GM23248 (cell line): ENCODE results near the gene SGK1. TPM values are rescaled to one million over a fixed set of nuclear protein-coding genes. Genes with fewer than 3 reads are reported as not detected.
"Not testable (repeated sequence)": the region's sequence is repeated elsewhere in the genome, so short reads cannot be mapped to it uniquely, and the experiment has no call there.

Experiments used
- DNase-seq: peaks from one replicate; pipeline ENCODE4 v3.0.0-alpha.2; 2015
- H2AFZ ChIP-seq: fragments of 200-600 bp; sonication (generic); 2 replicates; pipeline ENCODE4 v1.6.1; 2016; ENCODE audit warnings: antibody characterized with exemption
- H3F3A ChIP-seq: fragments of 200-600 bp; sonication (generic); 2 replicates; pipeline ENCODE4 v1.6.1; 2016; ENCODE audit warnings: mild to moderate bottlenecking, antibody characterized with exemption, mixed run types; ENCODE audit not compliant: insufficient read depth
- H3K27ac ChIP-seq: fragments of 200-600 bp; sonication (generic); 2 replicates; pipeline ENCODE4 v1.5.1; 2016; ENCODE audit warnings: mild to moderate bottlenecking
- H3K27me3 ChIP-seq: fragments of 200-600 bp; sonication (generic); replicated peaks from 2 replicates; pipeline ENCODE4 v1.6.1; 2016; ENCODE audit warnings: mild to moderate bottlenecking; ENCODE audit not compliant: insufficient read depth
- H3K36me3 ChIP-seq: fragments of 200-600 bp; sonication (generic); 2 replicates; pipeline ENCODE4 v1.6.1; 2016; ENCODE audit warnings: low read depth, mild to moderate bottlenecking
- H3K4me1 ChIP-seq: fragments of 200-600 bp; sonication (generic); 2 replicates; pipeline ENCODE4 v1.6.1; 2016; ENCODE audit warnings: mild to moderate bottlenecking; ENCODE audit not compliant: insufficient read depth
- H3K4me2 ChIP-seq: fragments of 200-600 bp; sonication (generic); one replicate; pipeline ENCODE4 v1.6.1; 2016; ENCODE audit warnings: mild to moderate bottlenecking; ENCODE audit not compliant: unreplicated experiment
- H3K4me3 ChIP-seq: fragments of 200-600 bp; sonication (generic); 2 replicates; pipeline ENCODE4 v1.5.1; 2016; ENCODE audit warnings: mild to moderate bottlenecking
- H3K79me2 ChIP-seq: fragments of 200-600 bp; sonication (generic); 2 replicates; pipeline ENCODE4 v1.6.1; 2016; ENCODE audit warnings: mild to moderate bottlenecking; ENCODE audit not compliant: insufficient read depth
- H3K9ac ChIP-seq: fragments of 200-600 bp; sonication (generic); 2 replicates; pipeline ENCODE4 v1.6.1; 2016; ENCODE audit warnings: mild to moderate bottlenecking
- H3K9me2 ChIP-seq: fragments of 200-600 bp; sonication (generic); 2 replicates; pipeline ENCODE4 v1.6.1; 2016; ENCODE audit warnings: mixed run types, mild to moderate bottlenecking, moderate library complexity; ENCODE audit not compliant: insufficient read depth
- H3K9me3 ChIP-seq: fragments of 200-600 bp; sonication (generic); one replicate; pipeline ENCODE4 v1.6.1; 2017; ENCODE audit warnings: low read depth
- H4K20me1 ChIP-seq: fragments of 200-600 bp; sonication (generic); 2 replicates; pipeline ENCODE4 v1.6.0; 2016; ENCODE audit not compliant: insufficient read depth
- EZH2 ChIP-seq: fragments of 200-600 bp; sonication (generic); IDR thresholded peaks from 2 replicates; pipeline ENCODE4 v1.6.1; 2018; ENCODE audit warnings: antibody characterized with exemption, mild to moderate bottlenecking; ENCODE audit not compliant: insufficient read depth, poor library complexity, severe bottlenecking
- EZH2phosphoT487 ChIP-seq: fragments of 200-600 bp; sonication (generic); IDR thresholded peaks from 2 replicates; pipeline ENCODE4 v1.6.1; 2018; ENCODE audit warnings: antibody characterized with exemption, moderate library complexity, mild to moderate bottlenecking, low read depth; ENCODE audit not compliant: insufficient read depth
- WGBS, 2 experiments: methylation state at CpG; one replicate each; pipeline ENCODE4 v1.1.6; 2015 to 2017; ENCODE audit warnings: low lambda C conversion rate in 2 of 2, low coverage in 1 of 2; ENCODE audit errors: missing lambda C conversion rate in 2 of 2; 5-methylcytosine and 5-hydroxymethylcytosine counted together
- in situ Hi-C: fragments of 300-500 bp; cut with MboI; formaldehyde crosslinking; loops from 2 replicates; pipeline ENCODE4 v1.15.0; 2020
- polyA plus RNA-seq: library from polyadenylated mRNA; unstranded; fragments of >200 nt; fragmentation: Nextera tagmentation; extraction: Ambion mirVana; gene quantifications from 2 replicates; pipeline ENCODE4 v1.2.1, GENCODE V29; 2016
- total RNA-seq: library from RNA; depleted of rRNA; stranded (reverse); fragments of >200 nt; shearing (Covaris generic); gene quantifications from 2 replicates; pipeline ENCODE4 v1.2.3, GENCODE V29; 2014

SGK1 gene
- total and polyA plus RNA-seq, 2 experiments from 2014 or later: 134 to 228 TPM

DNA sequence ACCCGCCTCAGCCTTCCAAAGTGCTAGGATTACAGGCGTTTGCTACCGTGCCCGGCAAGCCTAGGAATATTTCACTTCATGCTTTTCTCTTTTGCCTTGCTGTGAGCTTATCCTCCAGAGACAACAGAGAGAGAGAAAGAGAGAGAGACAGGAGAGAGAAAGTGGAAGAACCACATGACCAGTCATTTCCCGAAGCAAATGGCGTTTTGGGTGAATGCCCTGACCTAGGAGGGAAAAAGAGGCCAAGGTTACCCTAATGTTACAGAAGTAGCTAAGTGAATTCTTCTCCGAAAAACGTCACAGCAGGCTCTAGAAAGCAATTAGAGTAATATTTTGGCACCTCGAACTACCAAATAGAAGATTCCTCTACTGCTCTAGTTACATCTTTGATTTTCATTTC, 9.1 kb downstream of the SGK1 start:
- no peak overlapping the region for H3K4me2 ChIP-seq
- no peak for DNase-seq
- H3F3A ChIP-seq: 0 out of 2 replicates have a peak, but pooled peaks cover 2% of the 10 kb centered on the region
- TF ChIP-seq EZH2phosphoT487 (no peak), EZH2 (no peak)
- peaks cover 11% of the 10 kb centered on the region for H3K4me1 ChIP-seq
- no peaks in the 10 kb centered on the region for H3K36me3 ChIP-seq
- no peaks in the 10 kb centered on the region for H3K9me2 ChIP-seq
- in situ Hi-C loops: no loop called here
- H3K27ac ChIP-seq: no peak overlapping the region
- no peak overlapping the region for H3K4me3 ChIP-seq
- no peaks in the 10 kb centered on the region for H4K20me1 ChIP-seq
- H3K9ac ChIP-seq: no peak overlapping the region
- no peaks in the 10 kb centered on the region for H3K27me3 ChIP-seq
- 85% methylated on average over 9 of the region's 9 CpGs for WGBS, 2 experiments
- H2AFZ ChIP-seq: no peak overlapping the region
- H3K79me2 ChIP-seq: no peaks in the 10 kb centered on the region
- H3K9me3 ChIP-seq: no peaks in the 10 kb centered on the region

DNA sequence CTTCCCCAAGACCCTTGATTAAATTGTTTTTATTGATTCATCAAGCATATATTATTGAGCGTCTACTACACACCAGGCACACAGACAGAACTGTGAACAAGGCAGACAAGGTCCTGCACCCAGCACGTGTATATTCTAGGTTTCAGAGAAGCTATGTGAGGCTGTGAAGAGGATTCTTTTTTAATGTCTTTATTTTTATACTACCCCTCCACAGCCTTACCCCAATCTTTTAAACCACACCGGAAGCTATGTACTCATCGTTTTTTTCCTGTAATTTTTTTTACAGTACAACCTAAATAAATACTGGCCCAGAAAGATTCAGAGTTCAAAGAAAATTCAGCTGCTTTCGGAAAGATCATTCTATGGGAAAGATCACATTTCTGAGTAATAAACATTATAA, 10.0 kb downstream of the SGK1 start:
- H3K36me3 ChIP-seq: no peaks in the 10 kb centered on the region
- H3K79me2 ChIP-seq: no peaks in the 10 kb centered on the region
- no peak overlapping the region for H3K27ac ChIP-seq
- H3K27me3 ChIP-seq: no peaks in the 10 kb centered on the region
- DNase-seq: no peak
- no peaks in the 10 kb centered on the region for H4K20me1 ChIP-seq
- in situ Hi-C loops: no loop called here
- 88 to 90% methylated on average over 5 of the region's 5 CpGs for WGBS, 2 experiments
- peaks cover 16% of the 10 kb centered on the region for H3K4me1 ChIP-seq
- H3K4me3 ChIP-seq: no peak overlapping the region
- H3F3A ChIP-seq: 0 out of 2 replicates have a peak, but pooled peaks cover 6% of the 10 kb centered on the region
- H3K4me2 ChIP-seq: no peak overlapping the region
- no peak overlapping the region for H3K9ac ChIP-seq
- H2AFZ ChIP-seq: no peak overlapping the region
- TF ChIP-seq EZH2 (no peak), EZH2phosphoT487 (no peak)
- no peaks in the 10 kb centered on the region for H3K9me2 ChIP-seq
- no peaks in the 10 kb centered on the region for H3K9me3 ChIP-seq

DNA sequence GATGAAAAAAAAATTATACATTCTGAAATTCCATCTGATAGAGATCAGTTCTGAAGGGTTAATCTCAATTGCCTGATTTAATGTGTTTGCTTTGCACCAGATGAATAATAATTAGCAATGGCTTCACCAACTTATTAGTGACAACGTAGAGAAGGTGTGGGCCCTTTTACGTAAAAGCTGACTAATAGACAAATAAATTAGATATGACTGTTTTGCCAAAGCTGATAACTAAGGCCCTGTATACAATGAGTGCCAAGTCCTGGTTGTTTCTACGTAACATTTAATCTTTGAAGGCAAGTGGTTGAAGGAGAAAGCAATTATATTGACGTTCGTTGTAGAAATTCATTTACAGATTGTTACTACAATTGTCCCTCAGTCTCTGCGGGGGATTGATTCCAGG, 10.8 kb downstream of the SGK1 start:
- Histone ChIP-seq H3K9me3 (no peaks in the 10 kb centered on the region), H2AFZ (no peak overlapping the region), H3K27ac (no peak overlapping the region), H3F3A (0 out of 2 replicates have a peak, but pooled peaks cover 6% of the 10 kb centered on the region), H3K79me2 (no peaks in the 10 kb centered on the region), H3K4me1 (peaks cover 16% of the 10 kb centered on the region), H4K20me1 (no peaks in the 10 kb centered on the region), H3K4me3 (no peak overlapping the region), H3K27me3 (no peaks in the 10 kb centered on the region), H3K9me2 (no peaks in the 10 kb centered on the region), H3K36me3 (no peaks in the 10 kb centered on the region), H3K9ac (no peak overlapping the region), H3K4me2 (no peak overlapping the region)
- DNase-seq: no peak
- in situ Hi-C loops: no loop called here
- no peak for TF ChIP-seq EZH2
- TF ChIP-seq EZH2phosphoT487: no peak
- 93 to 94% methylated on average over 6 of the region's 6 CpGs for WGBS, 2 experiments

DNA sequence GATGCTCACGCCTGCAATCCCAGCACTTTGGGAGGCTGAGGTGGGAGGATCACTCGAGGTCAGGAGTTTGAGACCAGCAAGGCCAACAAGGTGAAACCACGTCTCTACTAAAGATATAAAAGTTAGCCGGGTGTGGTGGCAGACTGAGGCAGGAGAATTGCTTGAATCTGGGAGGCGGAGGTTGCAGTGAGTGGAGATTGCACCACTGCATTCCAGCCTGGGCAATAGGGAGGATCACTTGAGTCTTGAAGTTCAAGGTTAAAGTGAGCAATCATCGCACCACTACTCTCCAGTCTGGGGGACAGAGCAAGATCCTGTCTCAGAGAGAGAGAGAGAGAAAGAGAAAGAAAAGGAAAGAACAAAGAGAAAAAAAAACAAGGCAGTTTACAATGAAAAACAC, 13.5 kb downstream of the SGK1 start:
- H3K4me1 ChIP-seq: peaks cover 16% of the 10 kb centered on the region
- H3K79me2 ChIP-seq, H3K36me3 ChIP-seq, H3K4me3 ChIP-seq, H3K9me2 ChIP-seq, H4K20me1 ChIP-seq, H3K27me3 ChIP-seq, in situ Hi-C loops, H3K9me3 ChIP-seq, H3F3A ChIP-seq: not testable (repeated sequence)
- H3K27ac ChIP-seq: peak overlapping the region; percentile 54
- 58 to 63% methylated on average over 6 of the region's 6 CpGs for WGBS, 2 experiments
- H2AFZ ChIP-seq: peak overlapping the region; percentile 70
- H3K4me2 ChIP-seq: peak overlapping the region; percentile 57
- peak; percentile 39 for DNase-seq
- H3K9ac ChIP-seq: 0 out of 2 replicates have a peak overlapping the region, but pooled peaks have one; percentile 41

DNA sequence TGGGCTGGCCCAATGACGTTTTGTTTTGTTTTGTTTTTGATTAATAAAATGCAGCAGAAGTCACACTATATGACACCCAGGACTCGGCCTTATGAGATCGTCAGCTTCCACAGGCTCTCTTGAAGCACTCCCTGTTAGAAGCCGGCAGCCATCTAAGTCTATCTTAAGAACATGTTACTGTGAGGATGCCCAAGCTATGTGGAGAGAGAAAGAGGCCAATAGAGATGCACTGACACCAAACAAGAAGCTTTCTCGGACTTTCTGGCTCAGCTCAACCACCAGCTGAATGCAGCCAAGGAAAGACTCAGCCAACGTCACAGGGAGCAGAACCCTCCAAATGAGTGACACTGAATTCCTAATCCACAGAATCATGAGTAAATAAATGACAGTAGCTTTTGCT, 14.0 kb downstream of the SGK1 start:
- WGBS, 2 experiments: 11 to 12% methylated on average over 6 of the region's 6 CpGs
- H3K9ac ChIP-seq: peak overlapping the region; percentile 41; the same call in 1 of the 2 replicates
- no peaks in the 10 kb centered on the region for H3K79me2 ChIP-seq
- H3K27ac ChIP-seq: peak overlapping the region; percentile 54
- DNase-seq: peak; percentile 61
- H3K4me3 ChIP-seq: peak overlapping the region; percentile 28
- H3K36me3 ChIP-seq: no peaks in the 10 kb centered on the region
- peaks cover 16% of the 10 kb centered on the region for H3K4me1 ChIP-seq
- in situ Hi-C loops: no loop called here
- peak overlapping the region; percentile 57 for H3K4me2 ChIP-seq
- H3F3A ChIP-seq: 0 out of 2 replicates have a peak, but pooled peaks cover 6% of the 10 kb centered on the region
- H3K27me3 ChIP-seq: no peaks in the 10 kb centered on the region
- no peaks in the 10 kb centered on the region for H4K20me1 ChIP-seq
- TF ChIP-seq EZH2 (no peak), EZH2phosphoT487 (no peak)
- H3K9me2 ChIP-seq: no peaks in the 10 kb centered on the region
- H2AFZ ChIP-seq: peak overlapping the region; percentile 70
- H3K9me3 ChIP-seq: no peaks in the 10 kb centered on the region
